Tibial nerve (tissue), 4 donors: ENCODE results near the gene BTBD9. TPM values are rescaled to one million over a fixed set of nuclear protein-coding genes. Genes with fewer than 3 reads are reported as not detected.

ENCODE experiments used
- DNase-seq, 2 donors: peaks; one replicate each; pipeline ENCODE4 v3.0.0-alpha.2; 2019; ENCODE audit warnings: low spot score in 2 of 2
- H3K27ac ChIP-seq, 4 donors: fragments of 200-600 bp; sonication (generic) in 3 of 4; one replicate each; pipeline ENCODE4 v1.5.1; 2017 to 2019; ENCODE audit warnings: mild to moderate bottlenecking in 1 of 4
- H3K27me3 ChIP-seq, 2 donors: fragments of 200-600 bp; sonication (generic) in 1 of 2; one replicate each; pipeline versions ENCODE4 v1.5.1 to v1.6.0; 2017 to 2019
- H3K36me3 ChIP-seq, 3 donors: fragments of 200-600 bp; sonication (generic); one replicate each; pipeline ENCODE4 v1.5.1; 2018 to 2019
- H3K4me1 ChIP-seq, 4 donors: fragments of 200-600 bp; sonication (generic) in 3 of 4; one replicate each; pipeline ENCODE4 v1.5.1; 2017 to 2019
- H3K4me3 ChIP-seq, 4 donors: fragments of 200-600 bp; sonication (generic) in 3 of 4; one replicate each; pipeline ENCODE4 v1.5.1; 2017 to 2019; ENCODE audit warnings: mild to moderate bottlenecking in 1 of 4, moderate library complexity in 1 of 4
- H3K9me3 ChIP-seq, 4 donors: fragments of 200-600 bp; sonication (generic) in 3 of 4; one replicate each; pipeline ENCODE4 v1.5.1; 2017 to 2019
- EP300 ChIP-seq, 2 donors: sonication (generic); formaldehyde crosslinking; IDR thresholded peaks; one replicate each; pipeline ENCODE4 v1.6.1; 2017; ENCODE audit warnings: antibody characterized with exemption in 2 of 2, mild to moderate bottlenecking in 1 of 2
- POLR2A ChIP-seq, 2 donors: fragments of 450-650 bp; IDR thresholded peaks; one replicate each; pipeline ENCODE4 v1.6.1; 2017; ENCODE audit warnings: antibody characterized with exemption in 2 of 2, mild to moderate bottlenecking in 2 of 2, moderate library complexity in 2 of 2
- WGBS, 2 donors: methylation state at CpG; one replicate each; pipeline ENCODE4 v1.1.5; 2018; 5-methylcytosine and 5-hydroxymethylcytosine counted together
- total RNA-seq, 4 donors: library from RNA; depleted of rRNA; stranded (reverse); fragments of >200 nt; gene quantifications; one replicate each; pipeline ENCODE4 v1.1.0, GENCODE V29; 2016
- TF ChIP-seq, protein P1 (sequence below), 5 experiments: fragments of 200-600 bp in 3 of 5; fragments of 450-650 bp in 2 of 5; sonication (generic) in 3 of 5; IDR thresholded peaks; one replicate each; pipeline ENCODE4 v1.5.1; 2016 to 2019; ENCODE audit warnings: antibody characterized with exemption in 5 of 5, mild to moderate bottlenecking in 3 of 5, moderate library complexity in 2 of 5

Gene BTBD9
- total RNA-seq, 4 donors from 2014 or later, result 7.5 to 23.9 (median 10.7) TPM

DNA sequence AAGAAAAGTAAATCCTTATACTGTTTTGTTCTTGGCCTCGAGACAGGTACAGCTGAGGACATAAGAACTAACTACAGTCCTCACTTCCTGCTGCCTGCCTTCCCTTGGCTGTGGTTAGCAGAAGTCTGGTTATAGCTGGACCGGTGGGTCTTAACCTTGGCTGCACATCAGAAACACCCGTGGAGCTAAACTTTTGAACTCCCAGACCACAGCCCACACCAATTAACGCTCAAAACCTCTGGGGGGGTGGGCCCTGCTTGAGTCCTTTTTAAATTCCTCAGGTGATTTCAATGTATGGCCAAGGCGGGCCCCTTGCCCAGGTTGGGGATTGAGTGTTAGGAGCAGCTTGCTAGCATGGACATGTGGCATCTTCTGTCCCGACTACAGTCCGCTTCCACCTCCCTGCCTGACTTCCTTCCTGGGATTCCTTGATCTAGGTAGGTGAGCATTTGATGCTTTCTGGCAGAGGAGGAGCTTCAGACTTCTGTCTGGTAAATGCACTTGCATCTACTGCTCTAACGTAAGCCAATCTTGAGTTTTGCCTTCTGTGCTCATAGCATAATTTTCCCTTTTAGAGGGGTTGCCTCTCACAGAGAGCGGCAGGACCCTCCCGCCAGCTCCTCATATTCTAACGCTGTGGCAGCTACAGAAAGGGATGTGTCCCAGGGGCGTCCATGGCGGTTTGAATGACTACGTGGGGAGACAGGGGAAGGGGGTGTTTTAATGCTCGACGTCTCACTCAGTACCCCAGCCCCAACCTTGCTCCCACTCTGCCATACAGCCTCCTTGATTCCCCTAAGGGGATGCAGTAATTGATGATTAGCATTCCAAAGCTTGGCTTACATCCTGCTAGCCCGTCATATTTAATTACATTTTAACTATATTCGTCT, 430.1 kb downstream of the BTBD9 start:
- Histone ChIP-seq H3K4me3 (no peak overlapping the region), H3K36me3 (no peaks in the 10 kb centered on the region), H3K4me1 (peaks cover 0 to 43% (median 21%) of the 10 kb centered on the region in 4 donors), H3K27ac (no peak overlapping the region), H3K9me3 (no peaks in the 10 kb centered on the region), H3K27me3 (no peaks in the 10 kb centered on the region)
- TF ChIP-seq EP300 (IDR thresholded peaks at IDR 0.05) (no peak), POLR2A (IDR thresholded peaks at IDR 0.05) (no peak)
- TF ChIP-seq, protein P1, sequence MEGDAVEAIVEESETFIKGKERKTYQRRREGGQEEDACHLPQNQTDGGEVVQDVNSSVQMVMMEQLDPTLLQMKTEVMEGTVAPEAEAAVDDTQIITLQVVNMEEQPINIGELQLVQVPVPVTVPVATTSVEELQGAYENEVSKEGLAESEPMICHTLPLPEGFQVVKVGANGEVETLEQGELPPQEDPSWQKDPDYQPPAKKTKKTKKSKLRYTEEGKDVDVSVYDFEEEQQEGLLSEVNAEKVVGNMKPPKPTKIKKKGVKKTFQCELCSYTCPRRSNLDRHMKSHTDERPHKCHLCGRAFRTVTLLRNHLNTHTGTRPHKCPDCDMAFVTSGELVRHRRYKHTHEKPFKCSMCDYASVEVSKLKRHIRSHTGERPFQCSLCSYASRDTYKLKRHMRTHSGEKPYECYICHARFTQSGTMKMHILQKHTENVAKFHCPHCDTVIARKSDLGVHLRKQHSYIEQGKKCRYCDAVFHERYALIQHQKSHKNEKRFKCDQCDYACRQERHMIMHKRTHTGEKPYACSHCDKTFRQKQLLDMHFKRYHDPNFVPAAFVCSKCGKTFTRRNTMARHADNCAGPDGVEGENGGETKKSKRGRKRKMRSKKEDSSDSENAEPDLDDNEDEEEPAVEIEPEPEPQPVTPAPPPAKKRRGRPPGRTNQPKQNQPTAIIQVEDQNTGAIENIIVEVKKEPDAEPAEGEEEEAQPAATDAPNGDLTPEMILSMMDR (IDR thresholded peaks at IDR 0.05), result no peak
- 56 to 57% methylated on average over 17 to 18 of the region's 18 CpGs for WGBS, 2 donors
- DNase-seq, result no peak

DNA sequence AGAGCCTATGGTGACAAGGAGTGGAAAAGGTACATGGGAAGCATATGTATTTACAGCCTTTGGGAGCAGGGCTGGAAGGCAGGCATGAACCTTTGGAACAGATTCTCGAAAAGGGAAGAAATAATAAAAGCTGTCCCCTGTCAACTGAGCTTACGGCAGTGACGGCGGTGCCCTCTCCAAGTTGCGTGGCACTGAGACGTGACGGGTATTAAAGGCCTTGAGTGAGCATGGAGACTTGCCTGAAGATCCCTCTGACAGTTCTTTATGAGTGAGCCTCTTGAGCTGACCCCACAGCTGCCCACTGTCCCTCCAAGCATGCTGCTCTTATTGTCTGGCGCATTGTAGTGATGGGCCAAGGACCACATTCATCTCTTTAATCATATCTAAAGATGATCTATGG, 431.7 kb downstream of the BTBD9 start:
- DNase-seq, result no peak
- Histone ChIP-seq H3K9me3 (no peaks in the 10 kb centered on the region), H3K4me1 (peaks cover 0 to 29% (median 12%) of the 10 kb centered on the region in 4 donors), H3K4me3 (no peak overlapping the region), H3K36me3 (no peaks in the 10 kb centered on the region), H3K27ac (no peak overlapping the region), H3K27me3 (no peaks in the 10 kb centered on the region)
- TF ChIP-seq, protein P1 (IDR thresholded peaks at IDR 0.05), result no peak
- no peak for TF ChIP-seq EP300 (IDR thresholded peaks at IDR 0.05)
- 94 to 96% methylated on average over 8 of the region's 8 CpGs for WGBS, 2 donors

DNA sequence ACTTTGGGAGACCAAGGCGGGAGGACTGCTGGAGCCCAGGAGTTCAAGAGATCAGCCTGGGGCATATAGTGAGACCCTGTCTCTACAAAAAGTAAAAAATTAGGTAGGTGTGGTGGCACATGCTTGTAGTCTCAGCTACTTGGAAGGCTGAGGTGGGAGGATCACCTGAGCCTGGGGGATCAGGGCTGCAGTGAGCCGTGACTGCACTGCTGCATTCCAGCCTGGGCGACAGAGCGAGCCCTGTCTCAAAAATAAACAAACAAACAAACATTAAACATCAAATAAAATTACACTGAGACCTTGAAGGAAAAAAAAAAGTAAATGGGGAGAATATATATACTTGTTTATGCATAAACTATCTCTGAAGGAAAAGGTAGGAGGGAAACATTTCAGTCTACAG, 432.4 kb downstream of the BTBD9 start:
- Histone ChIP-seq H3K27ac (no peak overlapping the region), H3K9me3 (no peaks in the 10 kb centered on the region), H3K36me3 (no peaks in the 10 kb centered on the region), H3K4me1 (peaks cover 0 to 23% (median 6%) of the 10 kb centered on the region in 4 donors), H3K27me3 (no peaks in the 10 kb centered on the region), H3K4me3 (no peak overlapping the region)
- no peak for DNase-seq
- TF ChIP-seq, protein P1 (IDR thresholded peaks at IDR 0.05), result no peak
- TF ChIP-seq EP300 (IDR thresholded peaks at IDR 0.05), result no peak
- no peak for TF ChIP-seq POLR2A (IDR thresholded peaks at IDR 0.05)
- WGBS, 2 donors, result 91 to 94% methylated on average over 4 of the region's 4 CpGs

DNA sequence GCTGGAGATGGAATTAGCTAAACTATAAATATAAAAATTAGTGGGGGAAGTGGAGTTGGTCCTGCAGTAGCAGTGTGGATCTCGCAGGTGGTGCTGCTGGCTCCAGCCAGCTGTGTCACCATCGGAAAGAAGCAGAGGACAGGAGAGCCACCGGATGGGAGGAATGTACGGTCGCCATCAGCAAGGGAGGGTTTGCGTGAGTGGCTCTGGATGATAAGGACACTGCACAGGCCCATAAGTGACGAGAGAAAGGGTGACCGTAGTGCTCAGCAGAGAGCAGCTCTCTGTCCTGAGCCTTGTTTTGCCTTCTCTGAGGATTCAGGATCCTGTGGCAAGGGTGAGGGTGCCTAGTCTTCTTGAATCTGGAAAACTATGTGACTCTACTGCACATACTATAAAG, 441.5 kb downstream of the BTBD9 start:
- TF ChIP-seq POLR2A (IDR thresholded peaks at IDR 0.05), result no peak
- TF ChIP-seq, protein P1 (IDR thresholded peaks at IDR 0.05), result no peak
- TF ChIP-seq EP300 (IDR thresholded peaks at IDR 0.05), result no peak
- WGBS, 2 donors, result 91 to 95% methylated on average over 8 of the region's 8 CpGs
- Histone ChIP-seq H3K9me3 (no peaks in the 10 kb centered on the region), H3K4me3 (no peak overlapping the region), H3K27me3 (no peaks in the 10 kb centered on the region), H3K4me1 (peaks cover 0 to 12% (median 0%) of the 10 kb centered on the region in 4 donors), H3K36me3 (no peaks in the 10 kb centered on the region), H3K27ac (no peak overlapping the region)
- no peak for DNase-seq

DNA sequence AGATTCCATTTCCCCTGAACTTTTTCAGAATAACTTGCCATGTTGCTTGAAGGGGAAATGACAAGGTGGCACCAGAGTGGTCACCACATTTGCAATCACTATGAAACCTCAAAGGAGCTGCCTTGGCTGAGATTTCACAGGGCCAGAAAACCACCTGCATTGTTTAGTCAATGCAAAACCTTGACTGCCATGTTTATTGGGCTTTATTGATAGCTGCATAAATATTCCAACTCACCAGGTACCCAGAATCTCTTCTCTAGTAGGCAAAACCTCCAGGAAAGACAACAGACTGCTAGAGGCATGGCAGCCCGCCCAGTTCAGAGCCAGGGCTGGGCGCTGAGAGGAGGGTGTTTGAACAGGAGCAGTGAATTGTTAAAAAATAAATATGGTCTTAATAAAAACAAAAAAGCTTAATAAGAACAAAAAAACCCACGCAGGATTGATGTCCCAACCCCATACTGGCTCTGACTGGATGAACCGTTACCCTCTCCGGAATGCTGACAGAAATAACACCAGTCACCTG, 444.6 kb downstream of the BTBD9 start:
- TF ChIP-seq, protein P1 (IDR thresholded peaks at IDR 0.05), result no peak
- no peak for TF ChIP-seq POLR2A (IDR thresholded peaks at IDR 0.05)
- TF ChIP-seq EP300 (IDR thresholded peaks at IDR 0.05), result no peak

More for the DNA sequence above, 444.6 kb downstream of the BTBD9 start:
- H3K4me3 ChIP-seq, result no peak overlapping the region
- H3K4me1 ChIP-seq, result peaks cover 0 to 12% (median 0%) of the 10 kb centered on the region in 4 donors
- H3K36me3 ChIP-seq, result peaks cover 0 to 9% (median 0%) of the 10 kb centered on the region in 3 donors
- DNase-seq, result no peak
- no peak overlapping the region for H3K27ac ChIP-seq
- no peaks in the 10 kb centered on the region for H3K27me3 ChIP-seq
- 89 to 96% methylated on average over 5 of the region's 5 CpGs for whole genome bisulfite sequencing, 2 donors
- H3K9me3 ChIP-seq, result no peaks in the 10 kb centered on the region
